Fibroblast of mammary gland (primary cell): Measurements from ENCODE around the gene NLRP3.
"Not testable (repeated sequence)": the region's sequence is repeated elsewhere in the genome, so short reads cannot be mapped to it uniquely, and the experiment has no call there.

Experiments used
- DNase-seq: peaks from one replicate; pipeline ENCODE4 v3.0.0-alpha.2; 2010; ENCODE audit warnings: low read depth
- H3K4me3 ChIP-seq: 2 replicates; pipeline ENCODE4 v1.5.1; 2011; ENCODE audit warnings: low read depth, mild to moderate bottlenecking, low read length, moderate library complexity; ENCODE audit not compliant: control insufficient read depth
- CTCF ChIP-seq: conservative IDR thresholded peaks from 2 replicates; pipeline ENCODE4 v1.5.1; 2011; ENCODE audit warnings: low read depth, low read length, inconsistent platforms; ENCODE audit not compliant: control insufficient read depth, insufficient read depth

The NLRP3 gene

GRCh38 chr1:247371801-247372259 lies 44.1 kb upstream of the NLRP3 start:
- H3K4me3 ChIP-seq, result no peak overlapping the region
- DNase-seq, result no peak
- TF ChIP-seq CTCF, result no peak

GRCh38 chr1:247373721-247374141 lies 42.2 kb upstream of the NLRP3 start:
- DNase-seq, result peak; percentile 50
- peak; percentile 57 for TF ChIP-seq CTCF
- H3K4me3 ChIP-seq, result peak overlapping the region; percentile 2

DNA sequence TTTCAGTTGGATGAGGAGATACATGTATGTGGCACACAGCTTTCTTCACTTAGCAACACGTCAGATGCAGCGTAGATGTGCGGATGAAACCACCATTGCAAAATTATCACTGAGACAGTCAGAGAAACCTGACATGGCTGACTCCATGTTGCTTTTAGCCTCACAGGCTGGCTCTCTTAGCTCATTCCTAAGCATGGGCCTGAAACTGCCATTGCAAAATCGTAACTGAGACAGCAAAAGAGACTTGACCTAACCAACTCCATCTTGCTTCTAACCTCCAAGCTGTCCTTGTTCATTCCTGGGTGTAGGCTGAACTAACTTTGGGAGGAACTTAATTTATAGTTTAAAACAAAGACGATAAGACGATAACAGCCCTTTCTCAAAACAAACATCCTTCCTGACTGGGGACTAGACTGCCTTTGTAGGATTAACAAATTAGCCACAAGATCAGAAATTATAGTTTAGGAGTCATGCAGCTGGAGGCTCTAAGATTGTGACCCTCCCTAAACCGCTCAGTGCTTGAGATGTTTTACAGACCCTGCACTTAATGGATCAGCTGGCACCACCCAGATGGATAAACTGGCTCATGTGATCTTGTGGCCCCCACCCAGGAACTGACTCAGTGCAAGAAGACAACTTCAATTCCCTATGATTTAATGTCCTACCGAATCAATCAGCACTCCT lies 41.2 kb upstream of the NLRP3 start:
- DNase-seq, H3K4me3 ChIP-seq: not testable (repeated sequence)

DNA sequence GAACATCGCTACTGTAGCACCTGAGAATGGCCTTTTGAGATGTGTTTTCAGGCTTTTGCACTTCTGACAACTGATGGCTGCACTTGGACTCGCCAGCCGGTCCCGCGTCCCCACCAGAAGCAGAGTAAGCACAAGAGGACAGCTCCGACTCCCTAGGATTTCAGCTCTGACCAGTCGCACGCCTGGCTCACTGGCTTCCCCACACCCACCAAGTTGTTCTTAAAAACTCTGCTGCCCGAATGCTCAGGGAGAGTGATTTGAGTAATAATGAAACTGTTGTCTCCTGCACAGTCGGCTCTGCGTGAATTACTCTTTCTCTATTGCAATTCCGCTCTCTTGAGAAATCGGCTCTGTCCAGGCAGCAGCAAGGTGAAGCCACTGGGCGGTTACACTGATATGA lies 40.2 kb upstream of the NLRP3 start:
- no peak overlapping the region for H3K4me3 ChIP-seq
- no peak for DNase-seq
- no peak for TF ChIP-seq CTCF

DNA sequence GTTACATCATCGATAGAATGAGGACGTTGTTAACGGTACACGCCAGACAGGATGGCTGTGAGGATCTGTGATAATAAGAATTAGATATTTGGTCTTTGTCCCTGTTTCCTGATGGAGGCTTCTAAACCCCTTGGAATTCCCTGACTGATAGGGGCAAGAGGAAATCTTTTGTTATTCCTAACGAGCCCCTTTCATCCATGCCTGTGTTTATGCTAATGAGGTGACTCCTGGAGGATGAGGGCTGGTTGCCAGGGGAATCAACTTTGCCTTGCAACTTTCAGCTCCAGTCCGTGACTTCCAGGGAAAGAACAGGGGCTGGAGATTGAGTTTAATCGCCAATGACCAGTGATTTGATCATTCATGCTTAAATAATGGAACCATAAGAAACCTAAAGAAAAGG lies 39.3 kb upstream of the NLRP3 start:
- DNase-seq, result no peak
- no peak for TF ChIP-seq CTCF
- H3K4me3 ChIP-seq, result no peak overlapping the region

GRCh38 chr1:247377656-247378055 lies 38.3 kb upstream of the NLRP3 start:
- not testable (repeated sequence) for DNase-seq, H3K4me3 ChIP-seq

- H3K4me3 ChIP-seq, result no peak overlapping the region
- TF ChIP-seq CTCF, result no peak
- DNase-seq, result no peak
These were observed 37.5 kb upstream of the NLRP3 start for GRCh38 chr1:247378334-247379073.
